Measurements from ENCODE around the gene HOMER3. TPM values are rescaled to one million over a fixed set of nuclear protein-coding genes. Genes with fewer than 3 reads are reported as not detected.

The HOMER3 gene
- 10 to 100 TPM; 34.2 to 62.6 (median 56.6) TPM for total RNA-seq

- Histone ChIP-seq H3K36me3 (no peaks in the 10 kb centered on the region), H3K27me3 (no peaks in the 10 kb centered on the region), H3K4me3 (peak within 1 kb of the TSS; percentile 81 to 97 (median 82)), H3K4me1 (peaks cover 0 to 4% of the 10 kb centered on the region in 2 donors), H3K27ac (peak within 1 kb of the TSS; percentile 62 to 83), H3K9me3 (no peaks in the 10 kb centered on the region)
- intact Hi-C loops (cut with DNase I; ENCODE audit: low total_unique reads) = no loop called here
- TF ChIP-seq CTCF (IDR thresholded peaks at IDR 0.05) (peak in 1 of 3 donors; percentile 25), POLR2AphosphoS5 (IDR thresholded peaks at IDR 0.05) (no peak)
- DNase-seq (ENCODE audit: low spot score in 2 of 2) = peak; percentile 55 to 78
These were observed at the start of gene HOMER3 for GRCh38 chr19:18940769-18941627. Gene HOMER3, minus strand, starts transcription at chr19:18941217. Its CDS starts 2,235 bp downstream, at chr19:18938982.

GRCh38 chr19:18990128-18990708, 49.2 kb upstream of the HOMER3 start:
- H3K27ac ChIP-seq = no peak overlapping the region
- H3K4me1 ChIP-seq = no peaks in the 10 kb centered on the region
- no peaks in the 10 kb centered on the region for H3K9me3 ChIP-seq
- H3K4me3 ChIP-seq = no peak overlapping the region
- no peaks in the 10 kb centered on the region for H3K27me3 ChIP-seq
- H3K36me3 ChIP-seq = no peaks in the 10 kb centered on the region
- intact Hi-C loops (cut with DNase I; ENCODE audit: low total_unique reads) = no loop called here
- TF ChIP-seq POLR2A (IDR thresholded peaks at IDR 0.05) (no peak), POLR2AphosphoS5 (IDR thresholded peaks at IDR 0.05) (no peak), CTCF (IDR thresholded peaks at IDR 0.05) (no peak)
- no peak for DNase-seq (ENCODE audit: low spot score in 2 of 2)

GRCh38 chr19:18989316-18989715, 48.3 kb upstream of the HOMER3 start:
- intact Hi-C loops (cut with DNase I; ENCODE audit: low total_unique reads) = no loop called here
- no peak overlapping the region for H3K27ac ChIP-seq
- H3K9me3 ChIP-seq = no peaks in the 10 kb centered on the region
- no peak overlapping the region for H3K4me3 ChIP-seq
- no peaks in the 10 kb centered on the region for H3K4me1 ChIP-seq
- no peaks in the 10 kb centered on the region for H3K27me3 ChIP-seq
- DNase-seq (ENCODE audit: low spot score in 2 of 2) = no peak
- H3K36me3 ChIP-seq = no peaks in the 10 kb centered on the region
- TF ChIP-seq CTCF (IDR thresholded peaks at IDR 0.05) (no peak), POLR2A (IDR thresholded peaks at IDR 0.05) (no peak), POLR2AphosphoS5 (IDR thresholded peaks at IDR 0.05) (no peak)

GRCh38 chr19:18987456-18987855, 46.4 kb upstream of the HOMER3 start:
- H3K36me3 ChIP-seq = no peaks in the 10 kb centered on the region
- no peak overlapping the region for H3K4me3 ChIP-seq
- H3K27ac ChIP-seq = no peak overlapping the region
- H3K9me3 ChIP-seq = no peaks in the 10 kb centered on the region
- TF ChIP-seq POLR2A (IDR thresholded peaks at IDR 0.05) = no peak
- H3K4me1 ChIP-seq = no peaks in the 10 kb centered on the region
- no peak for DNase-seq (ENCODE audit: low spot score in 2 of 2)
- intact Hi-C loops (cut with DNase I; ENCODE audit: low total_unique reads) = no loop called here
- no peaks in the 10 kb centered on the region for H3K27me3 ChIP-seq

- H3K27me3 ChIP-seq = no peaks in the 10 kb centered on the region
- intact Hi-C loops (cut with DNase I; ENCODE audit: low total_unique reads) = no loop called here
- H3K4me1 ChIP-seq = no peaks in the 10 kb centered on the region
- no peak overlapping the region for H3K4me3 ChIP-seq
- no peak overlapping the region for H3K27ac ChIP-seq
- DNase-seq (ENCODE audit: low spot score in 2 of 2) = no peak
- H3K9me3 ChIP-seq = no peaks in the 10 kb centered on the region
- TF ChIP-seq POLR2A (IDR thresholded peaks at IDR 0.05) (no peak), POLR2AphosphoS5 (IDR thresholded peaks at IDR 0.05) (no peak), CTCF (IDR thresholded peaks at IDR 0.05) (no peak)
- H3K36me3 ChIP-seq = no peaks in the 10 kb centered on the region
These were observed 44.2 kb upstream of the HOMER3 start for GRCh38 chr19:18985257-18985656.

Data from breast epithelium (tissue), 4 donors.